ENCODE measurements around the gene BMPR1A.

Gene BMPR1A

GRCh38 chr10:86757113-86757972 lies 924 bp downstream of the BMPR1A start:
- Histone ChIP-seq H3K79me2 (ENCODE audit: insufficient read depth, low read length) (no peaks in the 10 kb centered on the region), H3K9ac (ENCODE audit: low read depth, low read length, poor library complexity, severe bottlenecking) (no peak overlapping the region), H3K9me3 (ENCODE audit: insufficient read depth, low read depth, low read length) (no peaks in the 10 kb centered on the region), H3K4me1 (ENCODE audit: insufficient read depth, low read length, poor library complexity, severe bottlenecking) (no peaks in the 10 kb centered on the region), H3K4me2 (ENCODE audit: low read depth, low read length, poor library complexity, severe bottlenecking) (no peak overlapping the region), H3K36me3 (ENCODE audit: insufficient read depth, low read length) (no peaks in the 10 kb centered on the region), H4K20me1 (ENCODE audit: insufficient read depth, low read length, poor library complexity, severe bottlenecking) (no peaks in the 10 kb centered on the region), H3F3A (ENCODE audit: low read depth) (no peaks in the 10 kb centered on the region), H3K9me2 (replicated peaks; ENCODE audit: low read depth, low read length) (no peaks in the 10 kb centered on the region), H2AFZ (ENCODE audit: low read length) (no peak overlapping the region), H3K4me3 (ENCODE audit: low read length, poor library complexity, severe bottlenecking) (no peak overlapping the region), H3K27me3 (ENCODE audit: insufficient read depth, low read length, poor library complexity, severe bottlenecking) (peaks cover 68% of the 10 kb centered on the region)
- no peak for TF ChIP-seq EZH2phosphoT487 (IDR thresholded peaks at IDR 0.05; ENCODE audit: borderline replicate concordance)
- TF ChIP-seq, protein P1, sequence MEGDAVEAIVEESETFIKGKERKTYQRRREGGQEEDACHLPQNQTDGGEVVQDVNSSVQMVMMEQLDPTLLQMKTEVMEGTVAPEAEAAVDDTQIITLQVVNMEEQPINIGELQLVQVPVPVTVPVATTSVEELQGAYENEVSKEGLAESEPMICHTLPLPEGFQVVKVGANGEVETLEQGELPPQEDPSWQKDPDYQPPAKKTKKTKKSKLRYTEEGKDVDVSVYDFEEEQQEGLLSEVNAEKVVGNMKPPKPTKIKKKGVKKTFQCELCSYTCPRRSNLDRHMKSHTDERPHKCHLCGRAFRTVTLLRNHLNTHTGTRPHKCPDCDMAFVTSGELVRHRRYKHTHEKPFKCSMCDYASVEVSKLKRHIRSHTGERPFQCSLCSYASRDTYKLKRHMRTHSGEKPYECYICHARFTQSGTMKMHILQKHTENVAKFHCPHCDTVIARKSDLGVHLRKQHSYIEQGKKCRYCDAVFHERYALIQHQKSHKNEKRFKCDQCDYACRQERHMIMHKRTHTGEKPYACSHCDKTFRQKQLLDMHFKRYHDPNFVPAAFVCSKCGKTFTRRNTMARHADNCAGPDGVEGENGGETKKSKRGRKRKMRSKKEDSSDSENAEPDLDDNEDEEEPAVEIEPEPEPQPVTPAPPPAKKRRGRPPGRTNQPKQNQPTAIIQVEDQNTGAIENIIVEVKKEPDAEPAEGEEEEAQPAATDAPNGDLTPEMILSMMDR (conservative IDR thresholded peaks at IDR 0.05; ENCODE audit: low read length): no peak

GRCh38 chr10:86758189-86759072 lies 2.0 kb downstream of the BMPR1A start:
- no peaks in the 10 kb centered on the region for H3K4me1 ChIP-seq (ENCODE audit: insufficient read depth, low read length, poor library complexity, severe bottlenecking)
- TF ChIP-seq EZH2phosphoT487 (IDR thresholded peaks at IDR 0.05; ENCODE audit: borderline replicate concordance): no peak
- TF ChIP-seq, protein P1 (conservative IDR thresholded peaks at IDR 0.05; ENCODE audit: low read length): no peak
- no peak overlapping the region for H2AFZ ChIP-seq (ENCODE audit: low read length)
- no peak overlapping the region for H3K4me3 ChIP-seq (ENCODE audit: low read length, poor library complexity, severe bottlenecking)
- no peak overlapping the region for H3K9ac ChIP-seq (ENCODE audit: low read depth, low read length, poor library complexity, severe bottlenecking)
- no peak overlapping the region for H3K4me2 ChIP-seq (ENCODE audit: low read depth, low read length, poor library complexity, severe bottlenecking)
- H4K20me1 ChIP-seq (ENCODE audit: insufficient read depth, low read length, poor library complexity, severe bottlenecking): no peaks in the 10 kb centered on the region
- peaks cover 57% of the 10 kb centered on the region for H3K27me3 ChIP-seq (ENCODE audit: insufficient read depth, low read length, poor library complexity, severe bottlenecking)
- H3K36me3 ChIP-seq (ENCODE audit: insufficient read depth, low read length): no peaks in the 10 kb centered on the region
- no peaks in the 10 kb centered on the region for H3F3A ChIP-seq (ENCODE audit: low read depth)
- H3K9me2 ChIP-seq (replicated peaks; ENCODE audit: low read depth, low read length): no peaks in the 10 kb centered on the region
- H3K79me2 ChIP-seq (ENCODE audit: insufficient read depth, low read length): no peaks in the 10 kb centered on the region
- H3K9me3 ChIP-seq (ENCODE audit: insufficient read depth, low read depth, low read length): no peaks in the 10 kb centered on the region

GRCh38 chr10:86759073-86759672 lies 2.8 kb downstream of the BMPR1A start:
- Histone ChIP-seq H3K79me2 (ENCODE audit: insufficient read depth, low read length) (no peaks in the 10 kb centered on the region), H3K9ac (ENCODE audit: low read depth, low read length, poor library complexity, severe bottlenecking) (no peak overlapping the region), H3K4me3 (ENCODE audit: low read length, poor library complexity, severe bottlenecking) (no peak overlapping the region)

More at GRCh38 chr10:86759073-86759672, 2.8 kb downstream of the BMPR1A start:
- Histone ChIP-seq H2AFZ (ENCODE audit: low read length) (no peak overlapping the region), H3K36me3 (ENCODE audit: insufficient read depth, low read length) (no peaks in the 10 kb centered on the region), H4K20me1 (ENCODE audit: insufficient read depth, low read length, poor library complexity, severe bottlenecking) (no peaks in the 10 kb centered on the region), H3F3A (ENCODE audit: low read depth) (no peaks in the 10 kb centered on the region), H3K4me2 (ENCODE audit: low read depth, low read length, poor library complexity, severe bottlenecking) (no peak overlapping the region), H3K9me2 (replicated peaks; ENCODE audit: low read depth, low read length) (no peaks in the 10 kb centered on the region), H3K27me3 (ENCODE audit: insufficient read depth, low read length, poor library complexity, severe bottlenecking) (peaks cover 50% of the 10 kb centered on the region), H3K9me3 (ENCODE audit: insufficient read depth, low read depth, low read length) (no peaks in the 10 kb centered on the region), H3K4me1 (ENCODE audit: insufficient read depth, low read length, poor library complexity, severe bottlenecking) (no peaks in the 10 kb centered on the region)
- TF ChIP-seq EZH2phosphoT487 (IDR thresholded peaks at IDR 0.05; ENCODE audit: borderline replicate concordance): no peak
- TF ChIP-seq, protein P1 (conservative IDR thresholded peaks at IDR 0.05; ENCODE audit: low read length): no peak

Data from Loucy (cell line).